ENCODE results near the gene SERINC2. TPM values are rescaled to one million over a fixed set of nuclear protein-coding genes. Genes with fewer than 3 reads are reported as not detected.
"Not testable (repeated sequence)": the region's sequence is repeated elsewhere in the genome, so short reads cannot be mapped to it uniquely, and the experiment has no call there.

Gene SERINC2
- total RNA-seq, 1 experiment from 2014 or later, result 164 TPM

DNA sequence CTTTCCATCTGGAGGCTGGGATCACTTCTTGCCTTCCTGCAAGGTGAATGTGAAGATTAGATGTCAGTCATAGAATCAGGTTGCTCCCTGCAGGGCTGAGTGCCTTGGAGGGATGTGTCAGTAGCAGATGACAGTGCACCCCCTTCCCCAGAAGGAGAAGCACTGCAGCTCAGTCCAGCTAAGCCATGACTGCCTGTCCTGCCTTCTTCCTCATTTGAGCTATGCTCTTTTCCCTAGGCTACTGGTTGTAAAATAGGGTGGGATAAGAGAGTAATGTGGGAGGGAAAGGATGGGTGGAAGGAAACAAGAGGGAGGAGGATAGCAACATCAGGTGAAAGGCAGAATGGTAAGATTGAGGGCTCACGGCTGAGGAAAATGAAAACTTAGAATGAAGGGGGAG lies 29.0 kb upstream of the SERINC2 start:
- no peak for DNase-seq (ENCODE audit: low read depth)

DNA sequence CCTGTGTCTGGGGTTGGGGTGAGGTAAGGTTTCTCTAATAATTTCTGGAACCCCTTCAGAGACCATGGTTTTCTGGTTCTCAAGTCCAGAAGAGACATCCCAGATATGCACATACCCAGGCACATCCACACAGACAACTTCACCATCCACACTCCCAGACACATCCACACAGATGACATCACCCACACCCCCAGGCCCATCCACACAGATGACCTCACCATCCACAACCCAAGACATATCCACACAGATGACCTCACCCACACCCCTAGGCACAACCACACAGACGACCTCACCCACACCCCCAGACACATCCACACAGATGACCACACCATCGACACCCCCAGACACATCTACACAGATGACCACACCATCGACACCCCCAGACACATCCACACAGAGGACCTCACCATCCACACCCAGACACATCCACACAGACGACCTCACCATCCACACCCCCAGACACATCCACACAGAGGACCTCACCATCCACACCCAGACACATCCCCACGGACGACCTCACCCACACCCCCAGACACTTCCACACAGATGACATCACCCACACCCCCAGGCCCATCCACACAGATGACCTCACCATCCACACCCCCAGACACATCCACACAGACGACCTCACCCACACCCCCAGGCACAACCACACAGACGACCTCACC lies 26.3 kb upstream of the SERINC2 start:
- DNase-seq (ENCODE audit: low read depth), result not testable (repeated sequence)

DNA sequence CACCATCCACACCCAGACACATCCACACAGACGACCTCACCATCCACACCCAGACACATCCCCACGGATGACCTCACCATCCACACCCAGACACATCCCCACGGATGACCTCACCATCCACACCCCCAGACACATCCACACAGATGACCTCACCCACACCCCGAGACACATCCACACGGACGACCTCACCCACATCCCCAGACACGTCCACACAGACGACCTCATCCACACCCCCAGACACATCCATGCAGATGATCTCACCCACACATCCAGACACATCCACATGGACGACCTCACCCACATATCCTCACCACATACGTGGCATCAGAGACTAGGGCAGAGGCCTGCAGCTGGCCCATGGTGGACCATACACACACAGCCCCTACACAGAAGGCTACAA lies 25.4 kb upstream of the SERINC2 start:
- no peak for DNase-seq (ENCODE audit: low read depth)

DNA sequence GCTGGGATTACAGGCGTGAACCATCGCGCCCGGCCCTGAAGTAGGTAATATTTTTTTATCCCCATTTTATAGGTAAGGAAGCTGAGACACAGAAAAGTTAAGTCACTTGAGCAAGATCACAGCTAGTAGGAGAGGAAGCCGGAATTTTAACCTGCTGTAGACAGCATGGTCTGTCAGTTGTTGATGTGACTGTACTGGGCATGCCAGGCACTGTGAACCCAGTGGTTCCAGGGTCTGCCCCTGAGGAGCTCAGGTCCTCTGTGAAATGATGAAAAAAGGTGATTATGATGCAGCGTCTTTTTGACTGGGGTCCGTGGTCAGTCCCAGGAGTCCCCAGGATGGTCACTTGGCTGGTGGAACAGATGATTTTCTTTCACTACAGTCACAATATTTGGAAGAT lies 23.4 kb upstream of the SERINC2 start:
- no peak for DNase-seq (ENCODE audit: low read depth)

DNA sequence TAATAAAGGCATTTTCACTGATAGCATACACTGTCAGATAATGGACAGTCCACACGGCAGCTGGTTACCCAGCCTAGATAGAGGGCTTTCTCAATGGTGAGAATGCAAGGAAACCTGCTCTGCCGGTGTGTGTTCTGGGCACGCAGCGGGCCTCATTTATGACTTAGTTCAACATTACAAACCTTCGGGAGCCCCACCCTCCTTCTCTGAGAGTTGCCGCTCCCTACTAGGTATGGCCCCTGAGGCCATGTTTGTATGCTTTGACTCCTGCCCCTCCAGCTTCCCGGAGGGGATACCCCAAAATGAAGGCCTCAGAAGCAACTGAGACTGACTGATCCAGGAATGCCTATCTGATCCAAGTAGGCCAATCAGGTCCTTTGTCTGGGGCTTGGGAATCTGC lies 22.9 kb upstream of the SERINC2 start:
- no peak for DNase-seq (ENCODE audit: low read depth)

DNA sequence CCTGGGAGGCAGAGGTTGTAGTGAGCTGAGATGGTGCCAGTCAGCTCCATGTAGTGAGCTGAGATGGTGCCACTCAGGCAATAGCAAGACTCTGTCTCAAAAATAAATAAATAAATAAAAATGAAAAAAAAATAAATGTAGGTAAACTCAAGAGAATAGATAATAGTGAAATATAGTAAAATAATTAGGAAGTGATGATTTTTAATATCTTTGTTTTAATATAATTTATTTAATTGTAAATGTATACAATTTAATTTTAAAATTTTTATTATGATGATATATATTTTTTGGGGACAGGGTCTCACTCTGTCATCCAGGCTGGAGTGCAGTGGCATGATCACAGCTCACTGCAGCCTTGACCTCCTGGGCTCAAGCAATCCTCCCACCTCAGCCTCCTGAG lies 19.6 kb upstream of the SERINC2 start:
- no peak for DNase-seq (ENCODE audit: low read depth)

DNA sequence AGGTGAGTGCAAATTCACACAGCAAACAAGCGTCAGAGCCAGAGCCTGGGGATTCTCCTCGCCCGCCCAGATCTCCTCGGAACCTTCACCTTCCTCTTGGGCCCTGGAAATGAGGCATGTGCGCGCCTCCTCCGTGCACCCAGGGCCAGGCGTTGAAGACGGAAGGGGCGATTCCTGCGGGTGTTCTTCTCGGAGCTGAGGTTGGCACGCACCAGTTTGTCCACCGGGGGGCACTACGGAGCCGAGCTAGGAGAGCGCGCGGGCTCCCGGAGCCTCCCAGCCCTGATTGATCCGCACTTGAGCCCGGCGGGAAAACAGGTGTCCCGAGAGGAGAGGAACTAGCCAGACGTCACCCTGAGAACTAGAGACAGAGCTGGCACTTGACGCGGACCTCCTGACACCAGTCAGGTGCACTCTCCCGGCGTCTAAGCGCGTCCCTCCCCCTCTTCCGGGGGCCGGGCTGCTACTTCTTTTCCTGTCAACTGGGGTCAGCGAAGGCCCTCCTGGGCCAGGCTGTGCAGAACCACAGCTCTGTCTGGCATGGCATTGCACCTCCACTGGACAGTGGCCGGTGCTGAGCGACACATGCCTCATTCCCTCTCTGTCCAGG lies 18.3 kb upstream of the SERINC2 start:
- peak; percentile 86 for DNase-seq (ENCODE audit: low read depth)

DNA sequence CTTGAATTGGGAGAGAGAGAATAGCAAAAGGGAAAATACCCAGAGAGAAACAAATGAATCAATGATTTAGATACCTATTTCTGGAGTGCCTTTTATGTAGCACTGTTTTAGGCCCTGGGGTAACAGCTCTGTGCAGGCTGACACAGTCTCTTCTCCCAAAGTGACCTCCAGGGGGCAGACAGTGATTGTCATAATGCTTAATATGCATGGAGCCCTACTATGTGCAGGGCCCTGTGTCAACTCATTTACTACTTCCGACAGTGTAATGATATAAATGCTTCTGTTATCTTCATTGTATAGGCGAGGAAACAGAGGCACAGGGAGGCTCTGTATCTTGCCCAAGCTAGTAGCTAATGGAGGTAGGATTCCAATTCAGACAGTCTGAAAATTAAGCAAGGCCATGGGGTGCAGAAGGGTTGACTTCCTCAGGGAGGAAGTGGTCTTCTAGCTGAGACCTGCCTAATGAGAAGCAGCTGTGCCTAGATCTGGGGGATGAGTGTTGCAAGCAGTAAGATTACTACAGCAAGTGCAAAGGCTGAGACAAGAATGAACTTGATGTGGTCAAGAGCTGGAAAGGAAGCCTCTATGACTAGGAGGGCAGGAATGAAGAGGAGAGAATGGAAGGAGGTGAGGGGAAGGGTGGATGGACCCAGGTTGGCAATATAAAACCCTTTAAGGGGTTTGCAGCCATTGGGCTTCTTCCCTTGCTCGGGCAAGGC lies 16.2 kb upstream of the SERINC2 start:
- DNase-seq (ENCODE audit: low read depth), result peak; percentile 96

DNA sequence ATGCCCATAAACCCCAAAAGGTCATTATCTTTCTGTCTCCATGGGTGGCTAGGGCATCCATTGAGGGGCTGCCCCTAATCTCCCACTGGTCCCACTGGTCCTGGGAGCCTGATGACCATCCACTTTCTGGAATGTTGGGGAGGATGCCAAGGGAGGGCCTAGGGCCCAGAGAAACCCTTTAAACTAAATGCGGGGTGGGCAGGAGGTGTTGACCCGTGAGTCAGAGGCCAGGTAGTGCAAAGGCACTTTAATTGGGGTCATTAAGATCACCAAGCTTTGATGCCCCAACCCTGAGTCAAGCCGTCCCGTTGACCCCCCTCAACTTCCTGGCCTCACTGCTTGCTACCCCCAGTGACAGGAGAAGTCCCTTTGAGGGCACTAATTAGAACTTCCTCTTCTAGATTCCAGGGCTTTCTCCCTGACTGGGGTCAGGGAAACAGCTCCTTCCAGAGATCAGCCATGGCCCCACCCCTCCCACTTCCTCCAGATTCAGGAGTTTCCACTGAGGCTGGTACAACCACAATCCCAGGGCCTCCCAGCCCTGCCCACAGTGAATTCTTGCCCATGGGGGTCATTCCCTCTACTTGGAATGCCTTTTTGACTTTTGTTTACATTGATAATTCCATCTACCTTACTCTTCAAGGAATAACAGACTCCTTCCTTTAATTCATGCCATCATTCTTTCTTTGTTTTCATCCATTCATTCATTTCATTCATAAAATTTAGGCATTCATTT lies 15.5 kb upstream of the SERINC2 start:
- peak; percentile 91 for DNase-seq (ENCODE audit: low read depth)

DNA sequence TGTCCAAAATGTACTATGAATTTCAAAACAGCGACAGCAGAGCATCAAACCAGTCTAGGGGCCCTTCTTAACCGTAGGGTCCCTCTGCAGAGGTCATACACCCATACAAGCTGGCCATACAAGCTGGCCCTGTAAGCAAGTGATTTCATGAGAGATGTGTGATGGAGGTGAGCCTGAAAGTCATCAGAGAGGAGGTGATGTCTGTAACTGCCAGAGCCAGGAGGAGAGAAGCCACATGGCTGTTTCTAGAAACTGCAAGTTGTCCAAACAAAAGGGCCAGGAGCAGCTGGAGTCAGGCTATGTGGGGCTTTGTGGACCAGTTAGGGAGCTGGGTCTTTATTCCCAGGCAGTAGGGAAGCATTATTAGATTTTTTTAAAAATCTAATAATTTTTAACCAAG lies 14.8 kb upstream of the SERINC2 start:
- peak; percentile 39 for DNase-seq (ENCODE audit: low read depth)

DNA sequence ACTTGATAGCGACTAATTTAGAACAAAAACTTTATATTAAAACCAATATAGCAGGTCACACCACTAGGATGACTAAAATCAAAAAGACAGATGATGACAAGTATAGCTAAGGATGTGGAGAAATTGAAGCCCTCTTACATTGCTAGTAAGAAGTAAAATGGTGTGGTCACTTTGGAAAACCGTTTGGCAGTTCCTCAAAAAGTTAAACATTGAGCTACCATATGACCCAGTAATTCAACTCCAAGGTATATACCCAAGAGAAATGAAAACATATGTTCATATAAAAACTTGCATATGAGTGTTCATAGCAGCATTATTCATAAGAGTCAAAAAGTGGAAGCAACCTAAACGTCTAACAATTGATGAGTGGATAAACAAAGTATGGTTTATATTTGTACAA lies 13.0 kb upstream of the SERINC2 start:
- DNase-seq (ENCODE audit: low read depth), result no peak

DNA sequence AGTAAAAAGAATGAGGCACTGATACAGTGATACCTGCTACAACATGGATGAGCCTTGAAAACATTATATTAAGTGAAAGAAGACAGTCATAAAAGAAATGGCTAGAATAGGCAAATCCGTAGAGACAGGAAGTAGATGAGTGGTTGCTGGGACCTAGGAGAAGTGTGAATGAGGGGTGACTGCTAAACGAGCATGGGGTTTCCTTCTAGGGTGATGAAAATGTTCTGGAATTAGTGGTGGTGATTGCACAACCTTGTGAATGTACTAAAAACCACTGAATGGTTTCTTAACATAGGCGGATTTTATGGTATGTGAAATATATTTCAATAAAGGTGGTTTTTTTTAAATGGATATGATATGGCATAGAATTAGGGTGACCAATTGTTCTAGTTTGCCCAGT lies 12.6 kb upstream of the SERINC2 start:
- no peak for DNase-seq (ENCODE audit: low read depth)

DNA sequence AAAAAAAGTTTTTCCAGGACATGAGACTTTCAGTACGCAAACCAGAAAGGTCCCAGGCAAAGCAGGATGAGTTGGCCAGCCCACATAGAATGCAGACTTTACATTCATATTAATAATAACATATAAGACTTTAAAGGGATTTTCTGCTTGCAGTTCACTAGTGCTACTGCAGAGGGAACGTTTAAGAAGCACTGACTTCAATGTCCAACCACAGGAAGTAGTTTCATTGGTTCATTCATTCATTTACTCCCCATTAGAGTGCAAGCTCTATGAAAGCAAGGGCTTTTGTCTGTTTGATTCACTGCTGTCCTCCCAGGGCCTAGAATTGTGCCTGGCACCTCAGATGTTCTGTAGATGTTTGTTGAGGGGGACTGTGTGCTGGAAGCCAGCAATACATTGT lies 11.8 kb upstream of the SERINC2 start:
- no peak for DNase-seq (ENCODE audit: low read depth)

DNA sequence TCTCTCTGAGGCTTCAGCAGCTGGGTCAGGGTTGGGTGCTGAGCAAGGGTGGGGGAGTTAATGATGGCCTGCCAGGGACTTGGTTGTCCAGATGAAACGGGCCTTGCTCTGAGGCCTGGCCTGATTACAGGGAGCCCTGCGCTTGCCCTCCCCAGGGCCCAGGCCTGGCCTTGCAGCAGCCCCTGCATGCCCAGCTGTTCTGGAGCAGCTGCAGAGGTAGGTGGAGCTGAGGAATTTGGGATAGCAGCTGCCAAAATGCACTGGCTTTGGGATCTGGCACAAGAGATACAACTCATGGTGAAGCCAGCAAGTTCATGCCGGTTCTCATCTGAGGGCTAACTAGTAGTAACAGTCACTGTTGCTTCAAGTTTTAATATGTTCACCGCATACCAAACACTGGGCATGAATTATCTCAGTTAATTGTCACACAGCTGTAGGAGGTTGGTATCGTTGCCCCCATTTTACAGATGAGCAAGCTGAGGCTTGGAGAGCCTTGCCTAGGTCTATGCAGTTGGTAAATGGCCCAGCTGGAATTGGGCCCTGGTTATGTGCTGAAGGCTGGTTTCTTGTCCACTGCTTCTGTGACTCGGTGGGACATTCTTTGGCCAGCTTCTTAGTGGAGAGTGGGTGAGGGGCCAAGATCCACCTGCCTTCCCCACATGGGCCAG lies 7.3 kb upstream of the SERINC2 start:
- no peak for DNase-seq (ENCODE audit: low read depth)

DNA sequence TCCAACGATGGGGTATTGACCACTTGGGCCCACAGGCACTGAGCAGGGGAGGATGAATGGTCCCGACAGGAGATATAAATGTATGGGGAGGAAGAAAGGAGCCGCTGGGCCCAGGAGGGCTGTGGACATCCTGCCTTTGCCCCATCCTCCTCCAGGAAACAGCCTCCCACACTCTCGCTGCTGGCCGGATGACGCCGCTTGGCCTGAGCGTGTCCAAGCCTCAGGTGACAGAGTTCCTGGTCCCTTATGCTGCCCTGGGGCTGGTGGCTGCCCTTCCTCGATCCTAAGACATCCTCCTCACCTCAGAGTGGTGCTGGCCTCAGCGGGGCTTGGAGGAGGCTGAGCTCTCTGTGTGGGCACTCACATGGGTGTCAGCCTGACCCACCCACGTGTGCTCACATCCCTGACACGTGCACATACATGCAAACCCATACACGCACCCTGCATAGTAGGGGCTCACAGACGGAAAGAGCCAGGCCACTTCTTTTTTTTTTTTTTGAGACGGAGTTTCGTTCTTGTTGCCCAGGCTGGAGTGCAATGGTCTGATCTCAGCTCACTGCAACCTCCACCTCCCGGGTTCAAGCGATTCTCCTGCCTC lies 5.9 kb upstream of the SERINC2 start:
- no peak for DNase-seq (ENCODE audit: low read depth)

DNA sequence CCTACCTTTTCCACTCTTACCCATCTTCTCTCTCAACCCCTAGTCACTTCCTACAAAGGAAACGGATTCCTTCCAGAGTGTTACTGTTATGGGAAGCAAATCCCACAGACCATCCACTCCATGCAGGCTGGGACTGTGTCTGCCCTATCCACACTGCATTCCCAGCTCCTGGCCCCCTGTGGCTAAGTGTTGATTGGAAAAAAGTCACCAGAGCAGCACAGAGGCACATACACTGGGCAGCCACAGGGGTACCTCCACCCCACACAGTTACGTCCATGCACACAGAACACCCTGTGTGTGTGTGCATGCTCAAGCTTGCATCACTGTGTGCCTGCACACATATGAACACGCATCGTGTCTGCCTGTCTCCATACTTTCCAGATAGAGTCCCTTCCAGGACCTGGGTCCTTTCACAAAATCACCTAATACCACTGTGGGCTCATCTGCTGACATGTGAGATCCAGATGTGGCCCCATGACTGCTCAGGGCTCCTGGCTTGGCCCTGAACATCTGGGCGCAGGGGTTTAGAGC lies 4.2 kb upstream of the SERINC2 start:
- DNase-seq (ENCODE audit: low read depth), result no peak

DNA sequence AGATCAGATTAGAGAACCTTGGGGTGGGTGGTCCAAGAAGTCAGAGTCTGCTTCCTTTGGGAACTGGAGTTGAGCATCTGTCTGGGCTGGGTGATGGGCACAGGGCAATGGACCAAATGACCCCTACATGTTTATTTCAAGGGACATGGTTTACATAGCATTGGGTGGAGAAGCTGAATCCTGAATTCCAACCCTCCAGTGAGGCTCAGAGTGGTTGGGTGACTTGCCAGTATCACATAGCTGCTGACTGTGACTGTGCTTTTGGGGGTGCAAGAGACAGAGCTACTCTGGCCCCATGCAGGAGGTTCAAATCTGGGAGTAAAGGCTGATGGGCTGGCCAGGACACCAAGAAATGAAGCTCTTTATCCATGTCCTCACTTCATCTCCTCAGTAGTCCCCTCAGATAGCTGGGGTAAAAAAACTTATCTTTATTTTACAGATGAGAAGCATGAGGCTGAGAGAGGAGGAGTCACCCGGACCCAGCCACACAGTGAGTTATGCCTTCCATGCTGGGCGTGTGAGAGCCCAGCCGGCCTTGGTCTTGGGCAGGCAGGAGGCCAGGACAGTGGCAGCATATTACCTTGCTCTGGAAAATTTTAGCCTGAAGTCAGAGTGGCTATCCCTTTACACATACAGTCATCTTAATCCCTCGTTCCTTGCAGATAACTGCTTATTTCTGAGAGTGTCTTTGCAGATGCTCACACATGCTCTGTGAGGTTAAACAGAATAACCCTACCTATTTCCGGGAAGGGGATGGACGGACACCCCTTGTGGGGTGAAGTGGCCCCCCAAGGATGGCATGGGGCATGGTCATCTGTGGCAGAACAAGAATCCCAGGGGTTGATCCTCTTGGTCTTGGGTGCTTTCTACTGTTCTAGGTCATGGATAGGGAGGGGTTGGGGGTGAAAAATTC lies 2.8 kb upstream of the SERINC2 start:
- DNase-seq (ENCODE audit: low read depth), result peak; percentile 65

DNA sequence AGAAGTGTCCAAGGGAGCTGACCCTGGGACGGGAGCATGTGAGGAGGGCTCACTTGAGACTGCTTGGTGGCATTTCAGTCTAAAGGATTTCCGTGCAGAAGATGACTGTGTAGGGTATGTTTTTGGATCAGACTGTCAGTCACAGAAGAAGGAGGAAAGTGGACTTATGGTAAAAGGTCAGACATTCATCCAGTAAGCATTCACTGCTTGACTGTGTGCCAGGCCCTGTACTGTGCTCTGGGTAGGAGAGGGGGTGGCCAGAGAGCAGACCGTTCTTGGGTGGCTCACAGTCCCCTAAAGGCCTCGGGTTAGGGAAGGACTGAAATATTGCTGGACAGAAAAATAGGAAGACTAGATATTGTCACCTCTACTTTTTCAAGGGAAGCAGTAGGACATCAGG lies 2.1 kb upstream of the SERINC2 start:
- peak; percentile 73 for DNase-seq (ENCODE audit: low read depth)

DNA sequence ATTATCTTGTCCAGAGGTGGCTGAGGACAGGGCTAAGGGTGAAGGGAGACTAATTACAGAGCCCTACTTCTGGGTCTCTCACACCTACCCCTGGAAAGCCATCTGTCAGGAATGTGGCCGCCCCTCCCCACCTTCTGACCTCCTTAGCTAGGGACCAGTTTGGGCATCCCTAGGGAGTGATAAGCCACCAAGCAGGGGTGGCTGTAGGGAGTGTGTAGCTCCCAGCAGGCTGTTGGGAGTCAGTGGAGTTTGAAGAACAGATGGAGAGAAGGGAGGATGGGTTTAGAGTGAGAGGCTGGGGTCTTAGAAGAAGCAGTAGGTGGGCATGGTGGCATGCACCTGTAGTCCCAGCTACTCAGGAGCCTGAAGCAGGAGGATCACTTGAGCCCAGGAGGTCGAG lies 808 bp upstream of the SERINC2 start:
- DNase-seq (ENCODE audit: low read depth), result no peak

DNA sequence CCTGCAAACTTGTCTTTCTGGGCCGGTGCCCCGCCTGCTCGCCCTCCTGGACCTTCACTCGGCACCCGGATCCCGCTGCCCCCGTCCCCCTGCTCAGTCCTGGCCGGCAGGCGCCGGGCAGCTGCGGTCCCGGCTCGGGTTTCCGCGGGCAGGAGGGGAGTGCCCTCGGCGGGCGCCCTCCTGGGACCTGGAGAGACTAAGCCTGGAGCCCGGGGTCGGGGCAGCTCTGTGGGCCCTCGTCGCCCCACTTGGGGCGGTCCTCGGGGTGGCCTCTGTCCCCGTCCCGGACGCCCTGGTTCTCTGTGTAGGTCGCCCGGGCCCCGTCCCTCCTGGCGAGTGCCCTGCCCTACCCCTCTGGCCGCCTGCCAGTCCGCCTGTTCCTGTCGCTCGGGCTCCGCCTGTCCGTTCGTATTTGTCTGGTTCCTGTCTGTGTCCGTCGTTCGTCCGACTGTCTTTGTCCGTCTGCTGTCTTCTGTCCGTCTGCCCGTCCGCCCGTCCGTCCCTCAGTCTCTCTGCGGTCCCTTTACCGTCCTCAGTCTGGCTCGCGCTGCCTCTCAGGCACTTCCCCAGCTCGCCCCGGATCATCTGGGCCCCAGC lies 490 bp downstream of the SERINC2 start:
- peak; percentile 73 for DNase-seq (ENCODE audit: low read depth)
